HG03457 (cell line): ENCODE results near the gene STARD7.
A peak's percentile ranks its signal among the peaks of the same experiment; 100 is the strongest.

Source experiments
- ATAC-seq: cut with Tn5 transposase; IDR thresholded peaks from one replicate; pipeline ENCODE4 v1.9.1; 2021; ENCODE audit warnings: moderate number of reproducible peaks; ENCODE audit not compliant: unreplicated experiment

Gene STARD7

DNA sequence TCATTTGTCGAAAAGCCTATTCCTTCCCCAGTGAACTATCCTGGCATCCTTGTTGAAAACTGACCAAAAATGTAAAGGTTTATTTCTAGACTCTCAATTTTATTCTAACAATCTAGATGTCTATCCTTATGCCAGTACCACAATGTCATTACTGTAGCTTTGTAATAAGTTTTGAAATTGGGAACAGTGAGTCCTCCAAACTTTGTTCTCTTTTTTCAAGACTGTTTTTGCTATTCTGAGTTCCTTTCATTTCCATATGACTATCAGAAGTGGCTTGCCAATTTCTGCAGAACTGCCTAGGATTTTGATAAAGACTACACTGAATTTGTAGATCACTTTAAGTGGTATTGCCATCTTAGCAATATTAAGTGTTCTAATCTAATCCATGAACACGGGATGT lies 9.7 kb downstream of the STARD7 start:
- no peak for ATAC-seq

DNA sequence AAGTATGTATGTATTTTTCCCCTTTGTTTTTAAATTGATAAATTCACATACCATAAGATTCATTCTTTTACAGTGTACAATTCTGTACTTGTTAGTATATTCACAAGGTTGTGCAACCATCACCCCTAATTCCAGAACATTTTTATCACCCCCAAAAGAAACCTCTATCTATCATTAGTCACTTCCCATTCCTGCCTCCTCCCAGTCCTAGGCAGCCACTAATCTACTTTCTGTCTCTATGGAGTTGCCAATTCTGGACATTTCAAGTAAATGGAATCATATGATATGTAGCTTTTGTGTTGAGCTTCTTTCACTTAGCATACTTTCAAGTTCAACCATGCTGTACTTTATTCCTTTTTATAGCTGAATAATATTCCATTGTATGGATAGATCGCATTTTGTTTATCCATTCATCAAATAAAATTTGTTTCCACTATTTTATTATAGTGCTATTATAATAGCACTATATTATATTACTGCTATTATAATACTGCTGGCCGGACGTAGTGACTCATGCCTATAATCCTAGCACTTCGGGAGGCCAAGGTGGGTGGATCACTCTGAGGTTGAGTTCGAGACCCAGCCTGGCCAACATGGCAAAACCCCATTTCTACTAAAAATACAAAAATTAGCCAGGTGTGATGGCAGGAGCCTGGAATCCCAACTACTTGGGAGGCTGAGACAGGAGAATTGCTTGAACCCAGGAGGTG lies 10.9 kb downstream of the STARD7 start:
- ATAC-seq, result no peak

DNA sequence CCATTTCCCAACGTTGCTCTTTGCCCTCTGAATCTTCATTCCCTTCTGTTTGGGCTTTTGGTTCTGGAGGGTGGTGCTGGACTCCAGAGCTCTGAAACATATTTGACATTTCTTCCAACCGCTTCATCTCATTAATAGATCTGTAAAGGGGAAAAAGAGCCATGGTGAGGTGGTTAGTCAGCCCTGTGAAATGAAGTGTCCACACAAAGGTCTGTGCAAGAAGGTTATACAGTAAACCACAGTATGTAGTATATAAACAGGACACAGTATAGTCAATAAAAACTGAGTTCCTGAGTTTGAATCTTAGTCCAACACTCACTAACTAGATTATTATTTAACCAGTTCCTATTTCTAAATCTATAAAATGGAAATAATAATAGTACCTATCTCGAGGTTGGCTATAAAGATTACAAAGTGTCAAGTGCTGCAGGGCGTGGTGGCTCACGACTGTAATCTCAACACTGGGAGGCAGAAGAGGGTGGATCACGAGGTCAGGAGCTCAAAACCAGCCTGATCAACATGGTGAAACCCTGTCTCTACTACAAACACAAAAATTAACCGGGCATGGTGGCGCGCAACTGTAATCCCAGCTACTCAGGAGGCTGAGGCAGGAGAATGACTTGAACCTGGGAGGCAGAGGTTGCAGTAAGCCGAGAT lies 13.1 kb downstream of the STARD7 start:
- no peak for ATAC-seq

DNA sequence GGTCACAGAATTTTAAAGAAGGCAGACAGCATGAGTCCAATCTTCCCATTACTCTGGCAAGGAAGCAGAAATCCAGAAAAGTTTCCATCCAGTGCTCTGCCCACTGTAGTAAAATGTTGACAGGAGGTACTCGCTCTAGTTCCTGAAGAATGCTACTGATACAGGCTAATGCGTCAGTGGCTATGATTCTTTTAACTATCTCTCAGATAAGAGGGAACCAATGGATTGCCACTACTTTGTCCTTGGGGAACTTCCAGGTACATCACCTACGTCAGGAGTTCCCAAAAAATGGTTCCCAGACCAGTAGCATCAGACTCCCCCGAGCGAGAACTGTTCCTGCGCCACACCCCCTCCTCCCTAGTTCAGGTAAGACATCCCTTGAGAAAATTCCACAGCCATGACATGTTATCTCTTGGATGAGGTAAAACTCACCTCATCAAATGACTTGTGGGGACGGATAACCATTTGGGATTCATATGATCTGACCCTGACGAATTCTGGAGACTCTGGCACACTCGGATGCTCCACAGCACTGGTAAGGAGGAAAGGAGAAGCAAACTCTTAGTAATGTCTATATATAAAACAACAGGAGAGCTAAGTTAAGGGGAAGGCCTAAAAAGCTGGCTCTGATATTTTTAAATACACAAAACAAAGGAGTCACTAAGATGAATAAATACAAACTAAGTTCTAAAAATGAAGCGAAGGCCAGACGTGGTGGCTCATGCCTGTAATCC lies 16.5 kb downstream of the STARD7 start:
- ATAC-seq, result no peak

DNA sequence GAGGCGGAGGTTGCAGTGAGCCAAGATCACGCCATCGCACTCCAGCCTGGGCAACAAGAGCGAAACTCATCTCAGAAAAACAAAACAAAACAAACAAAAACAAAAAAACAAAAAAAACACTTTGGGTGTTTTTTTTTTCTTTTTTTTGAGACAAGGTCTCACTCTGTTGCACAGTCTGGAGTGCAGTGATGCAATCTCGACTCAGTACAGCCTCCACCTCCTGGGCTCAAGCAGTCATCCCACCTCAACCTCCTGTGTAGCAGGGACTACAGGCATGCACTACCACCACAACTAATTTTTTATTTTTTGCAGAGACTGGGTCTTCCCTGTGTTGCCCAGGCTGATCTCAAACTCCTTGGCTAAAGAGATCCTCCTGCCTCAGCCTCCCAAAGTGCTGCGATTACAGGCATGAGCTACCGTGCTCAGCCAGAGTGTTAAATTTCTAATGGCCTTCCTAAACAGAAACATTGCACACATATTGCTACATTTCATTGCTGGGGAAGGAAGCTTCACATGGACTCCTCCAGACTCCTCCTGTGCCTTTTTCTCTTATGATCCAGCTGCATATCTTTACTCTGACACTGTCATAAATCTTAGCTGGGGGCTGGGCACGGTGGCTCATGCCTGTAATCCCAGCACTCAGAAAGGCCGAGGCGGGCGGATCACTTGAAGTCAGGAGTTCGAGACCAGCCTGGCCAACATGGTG lies 19.7 kb downstream of the STARD7 start:
- no peak for ATAC-seq

DNA sequence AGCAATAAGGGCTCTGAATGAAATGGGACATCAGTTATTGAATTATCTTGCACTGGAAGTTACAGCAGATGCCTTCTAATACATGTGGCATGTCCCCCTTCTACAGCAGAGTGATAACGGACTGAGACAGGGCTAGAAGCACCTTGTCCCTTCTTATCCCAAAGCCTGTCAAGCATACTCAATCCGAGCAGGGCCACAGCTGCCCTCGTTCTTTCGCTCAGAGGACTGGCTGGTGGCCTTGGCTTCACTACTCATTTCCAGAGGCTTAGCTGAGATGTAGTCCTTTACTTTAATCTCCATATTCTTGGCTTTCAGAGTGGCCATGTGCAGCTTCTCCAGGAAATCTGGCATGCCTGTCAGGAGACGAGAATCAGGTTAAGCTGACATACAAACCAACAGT lies 22.1 kb downstream of the STARD7 start:
- ATAC-seq, result no peak

DNA sequence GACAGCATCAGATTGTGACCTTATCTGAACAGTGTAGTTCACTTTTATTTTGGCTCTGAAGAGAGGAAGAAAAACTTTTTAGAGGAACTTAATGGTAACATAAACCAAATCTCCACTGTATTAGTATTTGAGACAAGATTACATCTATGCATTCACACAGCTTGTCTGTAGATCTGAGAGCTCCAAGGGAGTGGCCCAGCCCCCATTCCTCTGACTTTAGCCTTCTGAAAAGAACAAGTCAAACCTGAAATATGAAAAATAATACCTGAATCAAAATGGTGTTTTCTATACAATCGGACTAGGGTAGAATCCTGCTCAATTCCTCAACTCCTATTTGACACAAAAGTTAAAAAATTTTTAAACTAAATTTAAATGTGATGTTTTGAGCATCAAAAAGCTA lies 23.1 kb downstream of the STARD7 start:
- no peak for ATAC-seq

DNA sequence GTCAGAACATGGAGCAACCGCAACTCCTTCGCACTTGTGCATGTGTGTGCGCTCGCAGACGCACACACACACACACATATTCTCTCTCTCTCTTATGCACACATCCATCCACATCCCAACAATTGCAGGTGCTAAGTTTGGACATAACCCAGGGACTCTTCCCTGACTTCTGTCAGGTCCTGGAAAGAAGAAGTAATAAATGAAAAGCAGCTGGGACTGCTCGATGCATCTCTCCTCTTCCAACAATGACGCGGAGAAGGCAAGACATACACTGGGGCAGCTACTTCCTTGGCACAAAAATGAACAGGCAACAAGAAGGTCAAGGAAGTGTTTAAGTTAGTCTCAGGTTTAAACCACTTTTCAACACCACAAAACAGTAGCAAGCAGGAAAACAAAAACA lies 23.6 kb downstream of the STARD7 start:
- no peak for ATAC-seq

DNA sequence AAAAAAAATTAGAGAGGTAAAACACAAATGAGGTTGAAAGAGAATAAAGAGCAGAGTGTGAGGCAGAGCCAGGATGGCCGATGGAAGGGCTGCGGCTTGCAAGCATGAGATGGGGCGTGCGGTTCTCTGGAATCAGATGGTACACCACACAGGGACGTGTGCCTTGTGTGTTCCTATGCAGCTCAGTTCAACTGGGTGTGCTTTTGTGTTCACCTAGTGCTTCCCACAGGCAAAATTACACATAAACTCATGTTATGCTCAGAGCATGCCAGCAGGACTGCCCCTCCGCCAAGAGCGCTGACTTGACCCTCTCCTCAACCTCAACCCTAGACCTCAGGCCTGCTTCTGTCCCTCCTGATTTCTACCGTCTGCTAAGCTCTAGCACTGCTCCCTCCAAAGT lies 24.4 kb downstream of the STARD7 start:
- no peak for ATAC-seq

DNA sequence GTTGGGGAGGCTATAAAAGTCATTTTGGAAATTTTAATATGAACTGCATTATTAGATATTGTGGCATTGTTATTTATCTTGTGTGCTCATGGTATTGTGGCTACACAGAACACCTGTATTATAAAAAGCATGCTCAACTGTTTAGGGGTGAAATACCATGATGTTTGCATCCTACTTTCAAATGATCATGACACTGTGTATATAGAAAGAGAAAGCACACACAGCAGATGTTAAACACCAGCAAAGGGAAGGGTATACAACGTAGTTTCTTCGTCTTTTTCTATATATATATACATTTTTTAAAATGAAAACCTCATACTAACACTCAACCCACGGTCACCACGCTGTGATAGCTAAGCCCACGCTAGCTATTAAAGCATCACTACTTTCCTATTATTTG lies 27.1 kb downstream of the STARD7 start:
- ATAC-seq, result no peak

DNA sequence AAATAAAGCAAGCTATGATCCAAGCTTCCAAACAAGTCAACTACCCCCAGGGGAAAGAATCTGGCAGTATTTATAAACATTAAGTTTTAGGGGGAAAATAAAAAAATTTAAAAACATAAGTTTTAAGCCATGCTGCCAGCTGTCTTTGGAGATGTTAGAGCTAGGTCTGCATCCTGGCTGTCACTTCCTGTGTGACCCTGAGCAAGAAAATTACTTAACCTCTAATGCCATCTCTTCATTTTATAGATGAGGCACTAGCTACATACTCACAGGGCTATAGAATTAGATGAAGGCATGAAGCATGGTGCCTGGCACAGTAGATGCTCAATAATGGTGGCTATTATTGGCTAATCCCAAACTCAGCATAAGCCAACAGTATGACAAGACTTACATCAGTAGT lies 28.1 kb downstream of the STARD7 start:
- no peak for ATAC-seq

DNA sequence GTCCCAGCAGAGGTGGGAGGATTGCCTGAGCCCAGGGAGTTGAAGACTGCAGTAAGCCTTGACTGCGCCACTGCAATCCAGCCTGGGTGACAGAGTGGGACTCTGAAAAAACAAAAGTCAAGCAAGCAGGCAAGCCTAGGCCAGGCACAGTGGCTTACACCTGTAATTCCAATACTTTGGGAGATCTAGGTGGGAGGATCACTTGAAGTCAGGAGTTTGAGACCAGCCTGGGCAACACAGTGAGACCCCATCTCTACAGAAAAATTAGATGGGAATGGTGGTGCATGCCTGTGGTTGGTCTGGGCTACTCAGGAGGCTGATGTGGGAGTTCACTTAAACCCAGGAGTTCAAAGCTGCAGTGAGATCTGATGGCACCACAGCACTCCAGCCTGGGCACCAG lies 28.6 kb downstream of the STARD7 start:
- ATAC-seq, result no peak

DNA sequence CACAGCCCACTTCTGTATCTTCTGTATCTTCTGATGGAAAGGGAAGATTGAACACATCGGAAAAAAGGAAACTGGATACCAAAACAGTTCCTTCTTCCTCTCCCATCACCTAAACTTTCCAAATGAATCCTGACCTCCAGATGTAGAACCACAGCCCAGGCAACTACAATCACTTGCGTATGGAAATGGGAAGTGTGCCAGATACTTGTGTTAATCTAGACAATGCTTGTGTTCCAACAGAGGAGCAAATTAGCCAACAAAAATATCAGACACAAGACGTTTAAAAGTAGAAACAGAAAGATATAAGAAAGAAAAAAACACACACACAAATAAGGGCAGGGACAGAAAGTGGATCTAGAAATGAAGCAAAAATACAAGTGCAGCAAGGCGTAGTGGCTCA lies 32.0 kb downstream of the STARD7 start:
- no peak for ATAC-seq

DNA sequence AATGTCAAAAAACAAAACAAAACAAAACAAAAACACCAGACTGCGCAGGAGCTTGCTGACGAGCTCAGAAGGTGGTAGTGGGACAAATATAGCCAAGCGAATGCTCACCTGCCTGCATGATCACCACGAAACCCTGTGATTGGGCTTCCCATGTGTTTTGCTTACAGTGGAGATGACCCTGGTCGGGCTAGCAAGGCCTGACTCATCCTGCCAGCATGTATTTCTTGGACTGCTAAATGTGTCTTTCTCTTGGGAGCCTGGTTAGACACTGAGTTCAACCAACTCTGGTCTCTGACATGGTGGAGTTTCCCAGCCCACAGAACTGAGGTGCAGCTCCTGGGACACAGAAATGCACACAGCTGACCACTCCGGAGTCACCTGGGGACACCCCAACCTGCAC lies 32.7 kb downstream of the STARD7 start:
- ATAC-seq, result no peak

DNA sequence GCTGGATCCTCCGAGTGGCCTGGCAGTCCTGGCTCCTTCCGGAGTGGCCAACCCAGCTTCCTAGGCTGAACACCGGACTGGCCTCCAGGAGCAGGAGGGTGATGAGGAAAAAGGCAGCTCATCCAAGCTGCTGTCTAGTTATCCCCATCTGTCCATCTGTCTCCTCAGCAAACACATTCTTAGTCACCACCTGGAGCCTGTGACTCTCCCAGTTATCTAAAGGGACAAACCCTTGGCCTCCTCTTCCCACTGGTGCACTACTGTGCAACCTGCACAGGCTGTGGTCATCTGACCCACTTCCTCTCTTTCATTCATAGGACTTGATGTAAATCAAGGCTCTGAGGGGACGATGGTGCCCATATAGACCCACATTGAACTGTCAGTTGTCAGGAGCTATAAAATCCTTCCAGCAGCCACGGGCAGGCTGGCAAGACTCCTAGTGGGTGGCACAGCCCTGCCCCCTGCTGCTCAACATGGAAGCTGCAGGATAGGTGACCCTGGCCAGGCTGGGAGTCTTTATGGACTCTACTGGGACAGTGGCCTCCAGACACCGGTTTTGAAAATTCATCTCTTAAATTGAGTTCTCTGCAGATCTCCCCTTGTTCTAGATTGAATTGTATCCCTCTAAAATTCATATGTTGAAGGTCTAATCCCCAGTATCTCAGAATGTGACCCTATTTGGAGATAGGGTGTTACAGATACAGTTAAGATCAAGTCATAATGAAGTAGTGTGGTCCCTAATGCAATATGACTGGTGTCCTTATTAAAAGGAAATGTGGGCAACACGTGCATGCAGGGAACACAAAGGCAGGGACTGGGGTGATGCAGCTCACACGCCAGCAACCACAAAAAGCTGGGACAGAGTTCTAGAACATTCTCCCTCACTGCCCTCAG lies 34.1 kb downstream of the STARD7 start:
- ATAC-seq, result peak; percentile 64

DNA sequence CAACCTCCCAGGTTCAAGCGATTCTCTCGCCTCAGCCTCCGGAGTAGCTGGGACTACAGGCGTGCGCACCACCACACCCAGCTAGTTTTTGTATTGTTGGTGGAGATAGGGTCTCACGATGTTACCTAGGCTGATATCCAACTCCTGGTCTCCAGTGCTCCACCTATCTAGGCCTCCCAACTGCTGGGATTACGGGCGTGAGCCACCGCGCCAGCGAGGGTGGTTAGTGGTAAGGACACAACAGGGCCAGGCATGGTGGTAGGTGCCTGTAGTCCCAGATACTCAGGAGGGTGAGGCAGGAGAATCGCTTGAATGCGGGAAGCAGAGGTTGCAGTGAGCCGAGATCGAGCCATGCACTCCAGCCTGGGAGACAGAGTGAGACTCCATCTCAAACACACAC lies 36.8 kb downstream of the STARD7 start:
- no peak for ATAC-seq

DNA sequence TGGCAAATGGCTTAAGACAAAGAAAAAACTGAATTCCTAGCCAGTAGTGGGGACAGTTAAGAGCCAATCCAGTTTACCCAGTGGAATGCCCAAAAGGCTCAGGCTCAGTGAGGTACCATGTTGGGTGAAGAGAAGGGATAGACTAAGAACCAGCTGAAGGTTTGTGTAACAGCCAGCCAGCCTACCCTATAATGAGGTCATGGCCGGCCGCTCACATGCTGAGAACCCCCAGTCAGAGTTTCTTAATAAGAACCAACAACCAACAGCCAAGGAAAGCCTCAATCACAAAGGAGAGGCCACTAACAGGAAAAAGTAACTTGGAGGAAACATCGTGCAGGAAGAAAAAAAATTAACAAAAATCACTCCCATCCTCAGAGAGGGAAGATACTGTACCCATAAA lies 38.0 kb downstream of the STARD7 start:
- ATAC-seq, result no peak

DNA sequence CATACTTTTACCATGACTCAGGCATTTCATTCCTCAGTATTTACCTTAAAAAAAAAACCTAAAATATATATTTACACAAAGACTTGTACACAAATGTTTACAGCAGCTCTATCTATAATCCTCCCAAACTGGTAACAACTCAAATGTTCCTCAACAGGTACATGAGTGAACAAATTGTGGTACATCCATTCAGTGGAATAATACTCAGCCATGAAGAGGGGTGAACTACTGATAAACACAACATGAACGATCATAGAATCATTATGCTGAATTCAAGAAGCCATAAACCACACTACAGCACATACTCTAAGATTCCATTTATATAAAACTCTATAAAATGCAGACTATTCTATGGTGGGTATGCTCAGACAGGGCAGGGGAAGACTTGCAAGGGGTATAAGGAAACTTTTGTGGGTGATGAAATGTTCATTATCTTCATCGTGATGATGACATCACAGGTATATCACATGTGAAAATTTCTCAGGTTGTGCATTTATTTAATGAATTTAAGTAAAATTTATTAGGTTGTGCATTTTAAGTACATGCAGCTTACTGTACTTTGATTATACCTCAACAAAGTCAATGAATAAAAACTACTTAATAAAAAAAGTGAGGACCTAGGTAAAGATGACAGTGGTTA lies 38.6 kb downstream of the STARD7 start:
- ATAC-seq, result no peak

DNA sequence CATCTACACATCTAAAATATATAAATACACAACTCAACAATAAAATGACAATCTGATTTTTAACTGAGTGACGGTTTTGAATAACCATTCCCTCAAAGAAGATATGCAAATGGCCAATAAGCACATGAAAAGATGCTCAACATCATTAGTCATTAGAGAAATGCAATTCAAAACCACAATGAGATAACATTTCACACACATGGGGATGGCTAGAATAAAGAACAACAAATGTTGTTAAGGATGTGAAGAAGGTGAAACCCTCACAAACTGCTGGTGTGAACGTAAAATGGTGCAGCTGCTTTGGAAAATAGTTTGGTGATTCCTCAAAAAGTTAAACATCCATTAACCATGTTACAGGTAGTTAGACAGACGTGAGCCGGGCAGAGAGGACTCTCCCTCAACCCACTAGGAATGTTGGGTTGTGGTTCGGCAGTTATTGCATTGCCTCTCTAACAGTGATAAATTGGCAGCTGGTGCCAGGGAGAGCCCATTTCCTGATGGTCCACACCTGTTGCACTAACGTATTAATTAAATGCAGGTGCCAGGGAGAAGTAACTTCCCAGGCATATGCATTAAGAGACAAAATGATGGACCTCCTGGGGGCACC lies 41.1 kb downstream of the STARD7 start:
- ATAC-seq, result no peak
